Upper lobe of left lung (tissue), 4 donors: ENCODE measurements around the gene RER1.

Experiments
- EP300 ChIP-seq, 4 donors: sonication (generic); formaldehyde crosslinking; IDR thresholded peaks; one replicate each; pipeline ENCODE4 v1.5.1; 2017; ENCODE audit warnings: antibody characterized with exemption in 4 of 4, control low read depth in 2 of 4
- POLR2AphosphoS5 ChIP-seq, 2 donors: sonication (generic); formaldehyde crosslinking; IDR thresholded peaks; one replicate each; pipeline ENCODE4 v1.5.1; 2017; ENCODE audit warnings: antibody characterized with exemption in 2 of 2
- TF ChIP-seq, protein P1 (sequence below), 6 experiments: fragments of 450-650 bp in 4 of 6; fragments of 200-600 bp in 2 of 6; sonication (generic) in 2 of 6; IDR thresholded peaks; one replicate each; pipeline ENCODE4 v1.5.1; 2016 to 2019; ENCODE audit warnings: antibody characterized with exemption in 6 of 6

DNA sequence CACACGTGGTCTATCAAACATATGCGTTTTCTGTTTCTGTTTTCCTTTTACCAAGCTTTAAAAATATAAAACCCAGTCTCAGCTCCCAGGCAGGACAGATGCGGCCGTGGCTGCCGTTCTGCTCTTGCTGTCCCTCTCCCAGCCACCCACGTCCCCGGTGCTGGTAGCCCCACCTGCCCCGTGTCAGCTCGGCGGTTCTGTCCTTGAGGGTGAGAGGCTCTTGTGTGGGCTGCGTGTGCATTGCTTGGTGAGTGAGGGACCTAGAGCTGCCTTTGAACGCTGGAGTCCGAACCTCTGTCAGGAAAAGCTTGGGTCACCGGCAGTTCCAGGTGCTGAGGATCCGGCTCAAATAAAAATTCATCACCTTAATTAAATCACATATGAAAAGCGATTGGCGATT lies 4.4 kb downstream of the RER1 start:
- TF ChIP-seq, protein P1, sequence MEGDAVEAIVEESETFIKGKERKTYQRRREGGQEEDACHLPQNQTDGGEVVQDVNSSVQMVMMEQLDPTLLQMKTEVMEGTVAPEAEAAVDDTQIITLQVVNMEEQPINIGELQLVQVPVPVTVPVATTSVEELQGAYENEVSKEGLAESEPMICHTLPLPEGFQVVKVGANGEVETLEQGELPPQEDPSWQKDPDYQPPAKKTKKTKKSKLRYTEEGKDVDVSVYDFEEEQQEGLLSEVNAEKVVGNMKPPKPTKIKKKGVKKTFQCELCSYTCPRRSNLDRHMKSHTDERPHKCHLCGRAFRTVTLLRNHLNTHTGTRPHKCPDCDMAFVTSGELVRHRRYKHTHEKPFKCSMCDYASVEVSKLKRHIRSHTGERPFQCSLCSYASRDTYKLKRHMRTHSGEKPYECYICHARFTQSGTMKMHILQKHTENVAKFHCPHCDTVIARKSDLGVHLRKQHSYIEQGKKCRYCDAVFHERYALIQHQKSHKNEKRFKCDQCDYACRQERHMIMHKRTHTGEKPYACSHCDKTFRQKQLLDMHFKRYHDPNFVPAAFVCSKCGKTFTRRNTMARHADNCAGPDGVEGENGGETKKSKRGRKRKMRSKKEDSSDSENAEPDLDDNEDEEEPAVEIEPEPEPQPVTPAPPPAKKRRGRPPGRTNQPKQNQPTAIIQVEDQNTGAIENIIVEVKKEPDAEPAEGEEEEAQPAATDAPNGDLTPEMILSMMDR (IDR thresholded peaks at IDR 0.05) = no peak
- no peak for TF ChIP-seq EP300 (IDR thresholded peaks at IDR 0.05)
- TF ChIP-seq POLR2AphosphoS5 (IDR thresholded peaks at IDR 0.05) = no peak
